ENCODE results near the gene WWC1.

The WWC1 gene

GRCh38 chr5:168486136-168486879 lies 194.9 kb downstream of the WWC1 start, which contains the start of gene RARS1:
RARS1 (plus strand) TSS chr5:168486471; CDS start chr5:168486499, 28 bp downstream.
- Histone ChIP-seq H3K4me1 (ENCODE audit: insufficient read depth, low read length) (no peaks in the 10 kb centered on the region), H3K27ac (ENCODE audit: low read length) (no peak within 1 kb of the TSS), H3K9ac (ENCODE audit: low read depth, low read length) (peak within 1 kb of the TSS; percentile 78), H3K9me3 (ENCODE audit: insufficient read depth, low read depth, low read length) (no peaks in the 10 kb centered on the region), H3K4me3 (ENCODE audit: low read length) (peak within 1 kb of the TSS; percentile 87), H3K36me3 (ENCODE audit: insufficient read depth, low read depth, low read length) (peaks cover 36% of the 10 kb centered on the region), H3K27me3 (ENCODE audit: insufficient read depth, low read length) (no peaks in the 10 kb centered on the region; the same call in 1 of the 2 replicates)

- peaks cover 64% of the 10 kb centered on the region for H3K36me3 ChIP-seq (ENCODE audit: insufficient read depth, low read depth, low read length)
- H3K27ac ChIP-seq (ENCODE audit: low read length): no peak overlapping the region
- no peaks in the 10 kb centered on the region for H3K4me1 ChIP-seq (ENCODE audit: insufficient read depth, low read length)
- H3K27me3 ChIP-seq (ENCODE audit: insufficient read depth, low read length): no peaks in the 10 kb centered on the region
- no peaks in the 10 kb centered on the region for H3K9me3 ChIP-seq (ENCODE audit: insufficient read depth, low read depth, low read length)
- no peak overlapping the region for H3K9ac ChIP-seq (ENCODE audit: low read depth, low read length)
- H3K4me3 ChIP-seq (ENCODE audit: low read length): no peak overlapping the region
Measured at GRCh38 chr5:168489059-168489458, 197.6 kb downstream of the WWC1 start.

GRCh38 chr5:168494057-168494555 lies 202.7 kb downstream of the WWC1 start:
- Histone ChIP-seq H3K36me3 (ENCODE audit: insufficient read depth, low read depth, low read length) (peaks cover 98% of the 10 kb centered on the region), H3K27ac (ENCODE audit: low read length) (no peak overlapping the region), H3K4me1 (ENCODE audit: insufficient read depth, low read length) (no peaks in the 10 kb centered on the region)

GRCh38 chr5:168502563-168503237 lies 211.3 kb downstream of the WWC1 start:
- Histone ChIP-seq H3K9ac (ENCODE audit: low read depth, low read length) (no peak overlapping the region), H3K9me3 (ENCODE audit: insufficient read depth, low read depth, low read length) (no peaks in the 10 kb centered on the region), H3K27ac (ENCODE audit: low read length) (no peak overlapping the region), H3K4me3 (ENCODE audit: low read length) (no peak overlapping the region), H3K27me3 (ENCODE audit: insufficient read depth, low read length) (no peaks in the 10 kb centered on the region), H3K36me3 (ENCODE audit: insufficient read depth, low read depth, low read length) (peaks cover 91% of the 10 kb centered on the region), H3K4me1 (ENCODE audit: insufficient read depth, low read length) (no peaks in the 10 kb centered on the region)

More at GRCh38 chr5:168494057-168494555, 202.7 kb downstream of the WWC1 start:
- Histone ChIP-seq H3K9me3 (ENCODE audit: insufficient read depth, low read depth, low read length) (no peaks in the 10 kb centered on the region), H3K27me3 (ENCODE audit: insufficient read depth, low read length) (no peaks in the 10 kb centered on the region), H3K9ac (ENCODE audit: low read depth, low read length) (no peak overlapping the region), H3K4me3 (ENCODE audit: low read length) (no peak overlapping the region)

- no peak overlapping the region for H3K27ac ChIP-seq (ENCODE audit: low read length)
- no peak overlapping the region for H3K9ac ChIP-seq (ENCODE audit: low read depth, low read length)
- peaks cover 99% of the 10 kb centered on the region for H3K36me3 ChIP-seq (ENCODE audit: insufficient read depth, low read depth, low read length)
- peaks cover 7% of the 10 kb centered on the region; the same call in 1 of the 2 replicates for H3K9me3 ChIP-seq (ENCODE audit: insufficient read depth, low read depth, low read length)
- H3K4me3 ChIP-seq (ENCODE audit: low read length): no peak overlapping the region
- H3K27me3 ChIP-seq (ENCODE audit: insufficient read depth, low read length): no peaks in the 10 kb centered on the region
- no peaks in the 10 kb centered on the region for H3K4me1 ChIP-seq (ENCODE audit: insufficient read depth, low read length)
Measured at GRCh38 chr5:168513861-168514428, 222.5 kb downstream of the WWC1 start.

All from iPS-20b (cell line).